Measurements from ENCODE around the gene CCNK.

- no peak for TF ChIP-seq CTCF (IDR thresholded peaks at IDR 0.05)
- TF ChIP-seq POLR2A (IDR thresholded peaks at IDR 0.05): no peak
Measured at GRCh38 chr14:99538275-99538674, 57.1 kb downstream of the CCNK start.

Data from tibial nerve (tissue), 3 donors.